T-helper 1 cell treated with Interleukin-12 subunit alpha and Interleukin-12 subunit beta and Interleukin-4 antibody, amounts not matched to agents 30 ng/mL and 1 ng/mL, for 36 hours (primary cell): ENCODE data around the gene TMEM120B. TPM values are rescaled to one million over a fixed set of nuclear protein-coding genes. Genes with fewer than 3 reads are reported as not detected.
"Not testable (repeated sequence)": the region's sequence is repeated elsewhere in the genome, so short reads cannot be mapped to it uniquely, and the experiment has no call there.

ENCODE experiments used
- intact Hi-C: fragments of 100-400 bp; cut with micrococcal nuclease; formaldehyde crosslinking; loops from one replicate; pipeline ENCODE4 v1.15.1; 2024
- total RNA-seq: library from RNA; stranded (reverse); gene quantifications from 2 replicates; pipeline ENCODE4 v1.2.3, GENCODE V29; 2022

Gene TMEM120B
- total RNA-seq, 1 donor from 2014 or later, result 9.2 TPM

DNA sequence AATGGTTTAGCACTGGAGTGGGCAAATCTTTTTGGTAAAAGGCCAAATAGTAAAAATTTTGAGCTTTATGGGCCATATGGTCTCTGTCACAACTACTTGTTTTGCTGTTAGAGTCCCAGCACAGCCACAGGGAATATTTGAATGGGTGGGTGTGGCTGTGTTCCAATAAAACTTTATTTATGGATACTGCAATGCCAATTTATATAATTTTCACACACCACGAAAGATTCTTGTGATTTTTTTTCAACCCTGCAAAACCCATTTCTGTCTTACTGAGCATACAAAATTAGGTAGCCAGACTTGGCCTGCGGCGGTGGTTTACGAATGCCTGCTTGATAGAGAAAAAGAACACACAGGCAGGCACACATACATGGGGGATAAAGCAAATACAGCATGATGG, 28.3 kb downstream of the TMEM120B start:
- intact Hi-C loops, result no loop called here

DNA sequence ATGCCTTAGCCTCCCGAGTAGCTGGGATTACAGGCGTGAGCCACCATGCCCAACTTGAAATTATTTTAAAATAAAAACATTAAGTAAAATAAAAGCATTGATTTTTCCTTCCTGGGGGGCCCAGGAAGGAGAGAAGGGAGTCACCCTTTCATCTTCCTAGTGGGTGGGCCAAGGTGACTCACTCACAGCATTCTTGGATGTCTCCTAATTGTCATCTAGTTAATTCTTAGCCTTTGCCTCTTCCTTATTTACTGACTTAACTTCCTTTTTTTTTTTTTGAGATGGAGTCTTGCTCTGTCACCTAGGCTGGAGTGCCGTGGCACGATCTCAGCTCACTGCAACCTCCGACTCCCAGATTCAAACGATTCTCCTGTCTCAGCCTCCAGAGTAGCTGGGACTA, 29.2 kb downstream of the TMEM120B start:
- intact Hi-C loops, result no loop called here

DNA sequence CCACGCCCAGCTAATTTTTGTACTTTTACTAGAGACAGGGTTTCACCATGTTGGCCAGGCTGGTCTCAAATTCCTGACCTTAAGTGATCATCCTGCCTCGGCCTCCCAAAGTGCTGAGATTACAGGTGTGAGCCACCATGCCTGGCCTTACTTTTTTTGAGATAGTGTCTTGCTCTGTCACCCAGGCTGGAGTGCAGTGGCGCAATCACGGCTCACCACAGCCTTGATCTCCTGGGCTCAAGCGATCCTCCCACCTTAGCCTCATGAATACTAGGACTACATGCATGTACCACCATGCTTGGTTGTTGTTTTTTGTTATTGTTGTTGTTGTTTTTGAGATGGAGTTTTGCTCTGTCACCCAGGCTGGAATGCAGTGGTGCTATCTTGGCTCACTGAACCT, 33.0 kb downstream of the TMEM120B start:
- intact Hi-C loops, result not testable (repeated sequence)

DNA sequence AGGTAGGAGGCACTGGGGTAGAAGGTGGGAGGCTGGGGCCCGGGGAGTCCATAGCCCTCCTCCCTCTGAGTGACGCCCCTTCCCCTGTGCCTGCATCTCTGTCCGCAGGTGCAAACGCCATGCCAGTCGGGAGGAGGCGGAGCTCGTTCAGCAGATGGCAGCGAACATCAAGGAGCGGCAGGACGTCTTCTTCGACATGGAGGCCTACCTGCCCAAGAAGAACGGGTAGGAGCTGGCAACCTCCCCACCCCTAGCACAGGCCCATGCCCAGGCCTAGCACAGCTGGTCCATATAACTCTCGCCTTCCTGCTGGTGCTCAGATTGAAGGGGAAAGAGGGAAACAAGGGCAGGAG, 35.6 kb downstream of the TMEM120B start:
- intact Hi-C loops, result no loop called here

DNA sequence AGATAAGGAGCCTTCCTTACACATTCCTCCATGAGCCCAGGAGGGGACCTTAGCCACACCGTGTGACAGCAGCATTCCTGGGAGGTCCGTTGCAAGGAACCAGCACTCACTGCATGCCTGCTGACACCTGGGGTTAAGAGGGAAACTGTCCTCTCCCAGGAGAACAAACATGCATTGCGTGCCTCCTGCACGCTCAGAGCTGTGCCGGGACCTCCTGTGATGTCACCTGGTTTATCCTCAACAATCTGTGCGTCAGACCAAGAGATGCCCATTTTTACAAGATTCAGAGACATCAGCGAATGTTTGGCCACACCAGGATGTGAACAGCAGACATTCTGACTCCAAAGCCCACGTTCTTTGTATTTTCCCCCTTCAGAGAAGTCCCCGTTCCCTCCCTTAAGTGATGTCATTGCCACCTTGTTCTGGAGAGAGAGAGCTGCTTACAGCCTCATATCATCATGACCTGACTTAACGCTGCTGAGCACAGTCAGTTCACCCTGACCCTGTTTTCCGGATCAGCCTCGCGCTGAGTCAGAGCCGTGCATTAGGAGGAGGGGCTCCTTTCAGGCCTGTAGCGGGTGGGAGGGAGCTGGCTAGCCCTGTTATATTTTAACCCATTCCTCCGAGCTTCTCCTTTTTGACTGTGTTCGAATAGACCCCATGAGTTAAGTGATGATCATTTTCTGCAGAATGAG, 36.2 kb downstream of the TMEM120B start:
- intact Hi-C loops, result no loop called here

DNA sequence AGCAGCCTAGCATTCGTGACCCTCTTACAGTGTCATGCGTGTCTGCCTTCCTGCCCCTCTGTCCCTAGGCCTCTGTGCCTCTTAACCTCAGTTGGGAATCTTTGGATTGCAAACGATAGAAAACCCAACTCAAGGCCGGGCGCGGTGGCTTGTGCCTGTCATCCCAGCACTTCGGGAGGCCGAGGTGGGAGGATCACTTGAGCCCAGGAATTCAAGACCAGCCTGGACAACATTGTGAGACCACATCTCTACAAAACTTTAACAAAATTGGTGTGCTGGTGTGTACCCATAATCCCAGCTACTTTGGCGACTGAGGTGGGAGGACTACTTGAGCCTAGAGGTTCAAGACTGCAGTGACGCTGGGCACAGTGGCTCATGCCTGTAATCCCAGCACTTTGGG, 36.7 kb downstream of the TMEM120B start:
- intact Hi-C loops, result no loop called here

DNA sequence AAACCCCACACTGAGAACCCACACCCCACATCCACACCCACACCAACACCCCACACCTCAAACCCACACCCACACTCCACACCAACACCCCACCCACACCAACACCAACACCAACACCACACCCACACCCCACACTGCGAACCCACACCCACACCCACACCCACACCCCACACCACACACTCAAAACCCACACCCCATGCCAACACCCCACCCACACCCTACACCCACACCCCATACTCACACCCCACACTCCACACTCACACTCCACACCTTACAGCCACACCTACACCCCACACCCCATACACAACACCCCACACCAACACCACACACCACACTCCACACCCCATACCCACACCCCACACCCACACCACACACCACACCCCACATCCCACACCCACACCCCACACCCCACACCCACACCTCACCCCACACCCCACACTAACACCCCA, 38.0 kb downstream of the TMEM120B start:
- intact Hi-C loops, result no loop called here

DNA sequence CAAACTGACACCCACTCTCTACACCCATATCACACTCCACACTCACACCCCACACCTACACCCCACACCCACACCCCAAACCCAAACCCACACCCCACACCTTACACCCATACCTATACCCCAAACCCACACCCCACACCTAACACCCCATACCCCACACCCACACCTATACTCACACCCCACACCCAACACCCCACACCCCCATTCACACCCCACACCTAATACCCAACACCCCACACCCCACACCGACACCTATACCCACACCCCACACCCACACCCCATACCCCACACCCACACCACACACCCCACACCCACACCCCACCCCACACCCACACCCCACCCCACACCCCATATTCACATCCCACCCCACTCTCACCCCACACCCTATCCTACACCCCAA, 38.5 kb downstream of the TMEM120B start:
- intact Hi-C loops, result no loop called here

DNA sequence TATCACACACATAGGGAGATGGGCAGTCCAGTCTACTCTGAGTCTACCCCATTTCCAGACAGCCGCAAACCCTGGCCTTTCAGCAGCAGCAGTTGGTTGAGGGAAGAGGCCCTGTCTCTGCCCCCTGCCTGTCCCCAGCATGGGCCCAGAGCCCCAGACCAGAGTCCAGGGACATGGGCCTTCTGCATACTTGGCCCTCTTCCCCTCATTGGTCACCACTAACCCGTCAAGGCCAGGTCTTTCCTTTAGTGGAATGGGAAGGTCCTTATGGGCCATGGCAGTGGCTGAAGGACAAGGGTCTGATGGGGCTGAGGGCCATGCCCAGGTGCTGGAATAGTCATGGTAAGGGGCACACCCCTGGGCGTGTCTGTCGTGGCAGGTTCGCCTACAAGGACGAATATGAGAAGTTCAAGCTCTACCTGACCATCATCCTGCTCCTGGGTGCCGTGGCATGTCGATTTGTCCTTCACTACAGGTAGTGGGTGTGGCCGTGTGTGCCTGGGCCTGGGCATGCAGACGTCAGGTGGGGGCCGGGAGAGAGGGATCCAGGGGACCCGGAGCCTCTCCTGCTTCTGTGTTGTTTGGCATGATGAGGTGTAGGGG, 39.3 kb downstream of the TMEM120B start:
- intact Hi-C loops, result no loop called here

DNA sequence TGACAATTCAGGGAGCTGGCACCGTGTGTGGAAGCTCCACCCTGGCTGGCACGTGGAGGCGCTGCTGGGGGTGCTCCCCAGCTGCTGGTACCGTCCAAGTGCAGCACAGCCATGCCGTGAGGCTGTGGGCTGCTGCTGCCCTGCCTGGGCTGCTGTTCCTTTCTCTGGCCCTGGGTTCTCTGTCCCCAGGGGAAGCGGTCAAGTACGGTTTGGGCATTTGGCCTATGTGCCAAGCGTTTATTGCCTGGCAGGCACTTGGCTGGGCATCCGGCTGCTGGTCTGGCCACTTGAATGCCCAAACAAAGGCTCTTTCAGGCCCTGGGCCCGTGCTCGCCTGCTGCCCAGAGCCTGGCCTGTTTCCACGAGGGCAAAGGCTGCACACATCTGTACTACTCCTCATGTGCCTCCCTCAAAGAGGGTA, 41.3 kb downstream of the TMEM120B start:
- intact Hi-C loops, result no loop called here

DNA sequence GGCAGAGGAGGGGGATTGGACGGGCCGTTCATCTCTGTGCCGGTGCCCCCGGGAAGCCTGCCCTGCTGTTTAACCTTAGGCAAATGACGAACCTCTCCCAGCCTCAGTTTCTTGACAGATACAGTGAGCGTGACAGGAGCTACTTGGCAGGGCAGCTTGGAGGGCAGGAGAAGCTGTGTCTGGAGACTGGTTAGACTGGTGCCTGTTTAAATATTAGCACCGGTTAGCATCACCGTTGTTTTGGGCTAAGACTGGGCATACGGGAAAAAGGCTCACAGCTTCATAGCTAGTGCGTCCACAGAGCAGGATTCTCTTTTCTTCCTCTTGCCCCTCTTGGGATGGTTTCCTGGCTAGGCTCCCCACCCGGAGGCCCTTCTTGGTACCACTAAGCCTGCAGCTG, 42.3 kb downstream of the TMEM120B start:
- intact Hi-C loops, result no loop called here

DNA sequence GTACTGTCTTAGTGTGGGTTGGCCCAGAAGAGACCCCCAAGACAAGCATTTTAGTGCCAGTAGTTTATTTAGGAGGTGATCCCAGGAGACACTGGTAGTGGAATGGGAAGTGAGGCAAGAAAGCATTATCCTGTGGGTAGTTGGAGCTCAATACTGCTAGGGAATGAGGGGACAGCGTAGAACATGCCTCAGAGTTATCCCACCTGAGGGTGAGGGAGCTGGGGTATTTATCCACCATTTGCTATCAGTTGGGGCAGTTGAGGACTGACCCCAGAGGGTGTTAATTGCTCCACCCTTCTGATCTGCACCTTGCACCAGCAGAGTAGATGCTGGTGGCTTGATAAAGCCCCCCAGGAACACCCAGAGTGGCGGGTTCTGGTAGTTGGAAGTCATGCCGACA, 43.0 kb downstream of the TMEM120B start:
- intact Hi-C loops, result no loop called here

DNA sequence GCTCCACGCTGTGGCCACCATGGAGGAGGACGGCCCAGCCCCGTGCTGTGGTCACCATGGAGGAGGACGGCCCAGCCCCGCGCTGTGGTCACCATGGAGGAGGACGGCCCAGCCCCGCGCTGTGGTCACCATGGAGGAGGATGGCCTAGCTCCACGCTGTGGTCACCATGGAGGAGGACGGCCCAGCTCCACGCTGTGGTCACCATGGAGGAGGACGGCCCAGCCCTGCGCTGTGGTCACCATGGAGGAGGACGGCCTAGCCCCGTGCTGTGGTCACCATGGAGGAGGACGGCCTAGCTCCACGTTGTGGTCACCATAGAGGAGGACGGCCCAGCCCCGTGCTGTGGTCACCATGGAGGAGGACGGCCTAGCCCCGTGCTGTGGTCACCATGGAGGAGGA, 46.0 kb downstream of the TMEM120B start:
- intact Hi-C loops, result not testable (repeated sequence)

DNA sequence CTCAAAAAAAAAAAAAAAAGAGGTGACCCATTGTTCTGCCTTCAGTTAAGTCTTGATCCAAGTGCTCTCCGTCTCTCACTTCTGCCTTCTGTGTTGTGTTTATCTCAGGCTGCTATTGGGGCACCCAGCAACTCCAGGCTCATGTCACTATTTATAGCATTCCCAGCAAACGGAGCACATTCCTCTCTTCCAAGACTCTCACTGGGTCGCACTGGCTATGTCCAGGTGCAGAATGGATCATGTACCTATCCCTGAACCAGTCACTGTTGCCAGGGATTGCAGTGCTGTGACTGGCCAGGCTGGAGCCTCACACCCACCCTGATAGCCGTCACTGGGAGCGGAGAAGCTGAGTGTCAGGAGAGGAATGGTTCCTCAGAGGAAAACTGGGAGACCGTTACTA, 49.7 kb downstream of the TMEM120B start:
- intact Hi-C loops, result no loop called here

DNA sequence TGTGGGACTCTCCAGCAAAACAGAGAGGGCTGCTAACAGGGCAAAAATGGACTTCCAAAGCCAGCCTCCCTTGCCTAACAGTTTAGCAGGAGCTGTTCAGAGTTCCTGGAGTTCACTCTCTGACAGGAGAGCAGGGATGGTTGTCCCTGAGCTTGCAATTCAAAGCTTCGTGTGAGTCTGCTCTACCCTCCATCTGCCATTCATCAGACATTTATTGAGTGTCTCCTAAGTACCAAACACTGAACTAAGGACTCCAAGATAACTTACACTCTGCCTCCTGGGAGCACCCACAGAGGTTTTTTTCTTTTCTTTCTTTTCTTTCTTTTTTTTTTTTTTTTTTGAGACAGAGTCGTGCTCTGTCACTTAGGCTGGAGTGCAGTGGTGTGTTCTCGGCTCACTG, 52.3 kb downstream of the TMEM120B start:
- intact Hi-C loops, result no loop called here

DNA sequence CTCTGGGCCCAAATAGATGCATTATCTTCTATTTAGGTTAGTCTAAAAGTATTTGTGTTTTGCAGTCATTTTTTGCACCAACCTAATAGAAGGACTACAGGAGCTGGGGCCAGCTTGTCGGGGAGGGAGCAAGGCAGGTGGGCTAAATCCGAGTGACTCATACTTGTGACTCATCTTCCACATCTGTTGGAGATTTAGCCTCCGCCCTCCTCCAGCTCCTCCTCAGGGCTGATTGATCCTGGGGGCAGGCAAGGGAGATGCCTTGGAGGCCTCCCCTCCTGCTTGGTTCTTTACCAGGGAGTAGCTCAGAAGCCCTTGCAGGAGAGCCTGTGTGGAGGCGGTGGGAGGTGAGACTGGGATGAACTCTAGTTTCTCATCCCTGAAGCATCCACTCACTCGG, 53.0 kb downstream of the TMEM120B start:
- intact Hi-C loops, result no loop called here

DNA sequence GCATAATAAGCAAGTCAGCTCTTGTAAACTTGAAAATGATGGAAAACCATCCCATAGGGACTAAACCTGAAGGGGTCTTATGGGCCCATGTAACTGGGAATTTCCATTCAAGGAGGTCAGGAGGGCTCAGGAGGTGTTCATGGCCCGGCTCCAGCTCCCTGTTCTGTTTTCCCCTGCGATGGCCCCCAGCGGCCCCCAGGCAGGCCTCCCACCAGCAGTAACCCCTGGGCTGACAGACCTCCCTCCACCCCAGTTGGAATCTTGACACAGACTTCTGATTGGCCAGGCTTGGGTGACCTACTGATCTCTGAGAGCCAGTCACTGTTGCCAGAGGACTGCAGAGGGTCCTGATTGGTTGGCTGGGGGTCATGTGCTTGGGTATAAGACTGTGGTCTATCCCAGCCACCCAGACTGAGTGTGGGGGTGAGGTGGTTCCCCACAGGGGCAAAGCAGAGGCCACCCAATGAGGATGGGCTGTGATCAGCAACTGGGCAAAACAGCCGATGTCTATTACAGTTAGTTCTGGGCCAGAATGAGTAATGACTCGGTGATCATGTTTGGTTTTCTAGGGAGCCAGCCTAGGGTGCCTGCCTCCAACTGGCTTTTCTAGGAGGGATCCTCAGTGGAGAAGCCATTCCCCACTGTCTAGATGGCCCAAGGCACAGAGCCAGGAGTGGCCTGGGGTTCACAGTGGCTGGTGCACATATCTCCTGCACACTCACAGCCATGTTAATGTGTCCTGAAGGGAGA, 53.9 kb downstream of the TMEM120B start:
- intact Hi-C loops, result no loop called here

DNA sequence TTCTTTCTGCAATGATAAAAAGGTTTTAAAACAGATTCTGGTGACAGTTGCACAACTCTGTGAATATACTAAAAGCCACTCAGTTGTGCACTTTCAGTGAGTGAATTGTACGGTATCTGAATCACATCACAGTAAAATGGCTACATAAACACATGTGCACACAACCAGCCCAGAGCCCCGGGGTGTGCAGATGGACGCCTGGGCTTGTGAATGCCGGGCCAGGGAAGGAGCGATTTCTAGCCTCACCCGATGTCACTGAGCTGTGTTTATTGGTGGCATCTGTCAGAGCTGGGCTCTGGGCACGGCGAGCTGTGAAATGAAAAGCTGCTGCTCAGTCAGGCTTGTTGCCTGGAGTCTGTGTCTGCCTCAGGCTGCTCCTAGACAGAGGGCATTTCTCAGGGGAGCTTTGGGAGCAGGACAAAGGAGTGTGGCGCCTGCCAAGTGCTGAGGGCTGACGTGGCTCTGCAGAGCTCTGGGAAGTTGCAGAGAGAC, 55.0 kb downstream of the TMEM120B start:
- intact Hi-C loops, result no loop called here

DNA sequence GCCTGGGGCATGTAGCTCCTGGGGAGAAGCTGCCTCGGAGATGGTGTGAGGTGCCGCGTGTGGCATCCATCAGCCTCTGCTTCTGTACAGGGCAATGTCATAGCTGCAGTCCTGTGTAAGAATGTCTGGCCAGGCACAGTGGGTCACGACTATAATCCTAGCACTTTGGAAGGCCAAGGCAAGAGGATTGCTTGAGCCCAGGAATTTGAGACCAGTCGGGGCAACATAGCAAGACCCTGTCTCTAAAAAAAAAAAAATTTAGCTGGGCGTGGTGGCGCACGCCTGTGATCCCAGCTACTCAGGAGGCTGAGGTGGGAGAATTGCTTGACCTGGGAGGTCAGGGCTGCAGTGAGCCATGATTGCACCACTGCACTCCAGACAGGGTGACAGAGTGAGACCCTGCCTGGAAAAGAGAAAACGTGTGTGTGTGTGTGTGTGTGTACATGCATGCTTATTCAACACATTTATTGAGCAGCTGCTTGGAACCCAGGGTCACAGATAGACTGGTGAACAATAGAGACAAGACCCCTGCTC, 56.8 kb downstream of the TMEM120B start:
- intact Hi-C loops, result no loop called here

DNA sequence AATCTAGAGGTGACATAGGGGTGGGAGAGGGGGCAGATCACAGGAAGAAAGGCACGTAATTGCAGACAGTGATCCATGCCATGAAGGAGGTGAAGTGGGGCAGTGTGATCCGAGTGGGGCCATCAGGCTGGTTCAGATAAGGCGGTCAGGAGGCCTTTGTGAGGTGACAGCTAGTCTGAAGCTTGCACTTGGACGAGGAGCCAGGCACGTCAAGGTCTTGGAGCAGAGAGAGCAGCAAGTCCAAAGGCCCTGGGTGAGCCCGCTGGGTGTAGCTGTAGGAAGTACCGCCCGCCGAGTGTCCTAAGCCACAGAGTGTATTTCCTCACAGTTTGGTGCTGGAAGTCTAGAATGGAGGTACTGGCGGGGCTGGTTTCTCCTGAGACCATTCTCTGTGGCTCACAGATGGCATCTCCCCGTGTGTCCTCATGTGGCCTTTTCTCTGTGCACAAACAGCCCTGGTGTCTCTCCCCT, 57.3 kb downstream of the TMEM120B start:
- intact Hi-C loops, result loop anchor here (5.0 kb wide), 1 partner anchor 268 kb away; no protein-coding TSS in a partner anchor

DNA sequence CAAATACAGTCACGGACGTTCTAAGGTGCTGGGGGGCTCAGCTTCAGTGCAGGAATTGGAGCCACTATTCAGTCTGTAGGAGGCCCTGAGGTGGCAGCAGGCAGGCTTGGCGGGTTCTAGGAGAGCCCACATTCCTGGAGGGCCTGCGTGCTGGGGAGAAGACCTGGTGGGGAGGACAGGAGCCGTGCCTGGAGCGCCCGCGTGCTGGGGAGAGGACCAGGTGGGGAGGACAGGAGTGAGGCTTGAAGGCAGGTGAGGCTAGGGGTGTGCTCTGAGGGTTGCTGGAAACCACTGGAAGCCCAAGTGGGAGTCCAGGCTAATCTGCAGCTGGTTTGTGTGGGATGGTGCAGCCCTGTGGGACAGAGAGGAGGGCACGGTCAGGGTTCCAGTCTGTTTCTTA, 57.8 kb downstream of the TMEM120B start:
- intact Hi-C loops, result loop anchor here (5.0 kb wide), 1 partner anchor 268 kb away; no protein-coding TSS in a partner anchor
